Psoas muscle (tissue), 8 donors: ENCODE data around the gene ZBTB8OS. TPM values are rescaled to one million over a fixed set of nuclear protein-coding genes. Genes with fewer than 3 reads are reported as not detected.
A peak's percentile ranks its signal among the peaks of the same experiment; 100 is the strongest.
"Not testable (repeated sequence)": the region's sequence is repeated elsewhere in the genome, so short reads cannot be mapped to it uniquely, and the experiment has no call there.

Source experiments
- ATAC-seq, 4 donors: fragments of 200-7000 bp; cut with Tn5 transposase; one replicate each; pipeline ENCODE4 v1.9.1; 2020; ENCODE audit warnings: moderate library complexity in 3 of 4, mild to moderate bottlenecking in 2 of 4
- DNase-seq, 2 donors: peaks; one replicate each; pipeline ENCODE4 v3.0.0-alpha.2; 2020
- H3K27ac ChIP-seq: fragments of 200-600 bp; one replicate; pipeline ENCODE4 v1.8.0; 2022
- H3K27me3 ChIP-seq, 3 donors: fragments of 200-600 bp in 1 of 3; one replicate each; pipeline versions ENCODE4 v1.6.1 to v1.8.0; 2013 to 2022; ENCODE audit warnings: low read length in 2 of 3, mild to moderate bottlenecking in 2 of 3, moderate library complexity in 1 of 3; ENCODE audit not compliant: insufficient read depth in 3 of 3
- H3K36me3 ChIP-seq, 2 donors: fragments of 200-600 bp in 1 of 2; one replicate each; pipeline versions ENCODE4 v1.6.1 to v1.8.0; 2013 to 2022; ENCODE audit warnings: low read depth in 1 of 2, mild to moderate bottlenecking in 1 of 2, moderate library complexity in 1 of 2; ENCODE audit not compliant: insufficient read depth in 1 of 2
- H3K4me1 ChIP-seq: fragments of 200-600 bp; one replicate; pipeline ENCODE4 v1.8.0; 2022
- H3K4me3 ChIP-seq: fragments of 200-600 bp; one replicate; pipeline ENCODE4 v1.8.0; 2022; ENCODE audit warnings: mild to moderate bottlenecking
- H3K9me3 ChIP-seq: fragments of 200-600 bp; one replicate; pipeline ENCODE4 v1.8.0; 2022
- WGBS, 3 donors: extraction: QIAGEN DNeasy Blood & Tissue Kit; methylation state at CpG; one replicate each; pipeline versions ENCODE4 v1.1.6 to v1.1.7; 2013; 5-methylcytosine and 5-hydroxymethylcytosine counted together
- intact Hi-C, 2 donors: fragments of 100-400 bp; cut with DNase I; formaldehyde crosslinking; loops; one replicate each; pipeline versions ENCODE4 v1.11.0 to v1.14.2; 2022
- long read RNA-seq, 2 donors: library from polyadenylated mRNA; unstranded; transcript quantifications; one replicate each; pipeline ENCODE4 v2.0.0, GENCODE V29; 2021
- polyA plus RNA-seq, 3 donors: library from polyadenylated mRNA; stranded (reverse); fragments of 200-250 nt; gene quantifications; one replicate each; pipeline ENCODE4 v1.2.3, GENCODE V29; 2013
- total RNA-seq, 4 donors: library from RNA; stranded (reverse); fragmentation: NEBNext Ultra II Directional in 2 of 4; extraction: Animal tissue kit (Norgen Biotek cat#: 25700) in 2 of 4; gene quantifications; one replicate each; pipeline versions ENCODE4 v1.2.1 to v1.2.4, GENCODE V29; 2021 to 2023
- TF ChIP-seq, protein P1 (sequence below): fragments of 200-600 bp; IDR thresholded peaks from one replicate; pipeline ENCODE4 v1.8.0; 2022; ENCODE audit warnings: antibody characterized with exemption
- donor health status: healthy with polysubstance abuse.
- donor health status: DM: no; HTN: no; CAD: no; lungs with moderate emphysema.
- donor health status: Bipolar disorder and iron deficiency.
- donor health status: healthy.
- donor health status: DM: yes; HTN: yes; CAD: no.
- donor health status: DM: no; HTN: no; CAD: no.
- donor health status: DM: no; HTN: no; CAD: no.
- donor health status: DM: yes; HTN: yes; CAD: no.

ZBTB8OS gene
- 10 to 100 TPM; 25.3 to 38.5 (median 29.4) TPM for total RNA-seq
- polyA plus RNA-seq, result 10 to 100 TPM; 42.9 to 76.4 (median 47.6) TPM
- long read RNA-seq, donor 1, partial matches to known transcripts, result 1 of 12 reads
- long read RNA-seq, donor 1, other reads (novel, unspliced or antisense), result 6 of 12 reads
- long read RNA-seq, donor 2, transcript ZBTB8OS-208 (7 exons, 1,601 nt), result major isoform, 5 of 19 reads
- long read RNA-seq, donor 2, partial matches to known transcripts, result 1 of 19 reads
- long read RNA-seq, donor 2, other reads (novel, unspliced or antisense), result 11 of 19 reads

DNA sequence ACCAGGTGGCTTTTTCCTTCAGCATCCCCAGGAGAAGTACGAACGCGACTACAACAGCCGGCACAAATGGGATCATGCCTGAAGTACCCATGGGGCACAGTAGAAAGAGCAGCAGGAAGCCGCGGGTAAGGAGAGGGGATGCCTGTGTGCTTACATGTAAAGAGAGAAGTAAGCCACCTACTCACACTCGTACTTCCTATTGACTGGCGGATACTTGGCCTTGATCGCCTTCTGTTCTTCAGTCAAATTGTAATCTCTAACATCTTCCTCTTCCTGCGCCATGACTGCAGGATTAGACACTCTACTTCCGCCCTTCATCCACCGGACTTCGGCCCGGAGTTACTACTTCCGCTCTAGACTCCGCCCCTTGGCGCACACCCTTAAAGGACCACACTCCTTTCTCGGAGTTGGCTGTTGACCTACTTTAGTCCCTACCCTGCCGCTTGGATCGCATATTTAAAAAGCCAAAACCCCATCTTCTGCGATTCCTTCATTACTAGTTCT, at the start of gene ZBTB8OS:
TSS of gene ZBTB8OS (minus strand) at position 303 of the 504 bp plus-strand sequence. CDS start at position 282, 21 bp downstream.
- 0 to 2% (median 0%) methylated on average over 21 of the region's 21 CpGs for WGBS, 3 donors
- H3K27me3 ChIP-seq, result no peaks in the 10 kb centered on the region
- DNase-seq, result peak; percentile 91 to 96
- intact Hi-C loops, result loop anchor here in 1 of 2 donors (5.0 kb wide), 1 partner anchor 52 kb away; the partner anchor contains the start of gene SYNC
- H3K4me1 ChIP-seq, result peaks cover 43% of the 10 kb centered on the region
- peak within 1 kb of the TSS; percentile 99 for H3K27ac ChIP-seq
- H3K9me3 ChIP-seq, result no peaks in the 10 kb centered on the region
- H3K36me3 ChIP-seq, result peaks cover 0 to 44% of the 10 kb centered on the region in 2 donors
- TF ChIP-seq, protein P1, sequence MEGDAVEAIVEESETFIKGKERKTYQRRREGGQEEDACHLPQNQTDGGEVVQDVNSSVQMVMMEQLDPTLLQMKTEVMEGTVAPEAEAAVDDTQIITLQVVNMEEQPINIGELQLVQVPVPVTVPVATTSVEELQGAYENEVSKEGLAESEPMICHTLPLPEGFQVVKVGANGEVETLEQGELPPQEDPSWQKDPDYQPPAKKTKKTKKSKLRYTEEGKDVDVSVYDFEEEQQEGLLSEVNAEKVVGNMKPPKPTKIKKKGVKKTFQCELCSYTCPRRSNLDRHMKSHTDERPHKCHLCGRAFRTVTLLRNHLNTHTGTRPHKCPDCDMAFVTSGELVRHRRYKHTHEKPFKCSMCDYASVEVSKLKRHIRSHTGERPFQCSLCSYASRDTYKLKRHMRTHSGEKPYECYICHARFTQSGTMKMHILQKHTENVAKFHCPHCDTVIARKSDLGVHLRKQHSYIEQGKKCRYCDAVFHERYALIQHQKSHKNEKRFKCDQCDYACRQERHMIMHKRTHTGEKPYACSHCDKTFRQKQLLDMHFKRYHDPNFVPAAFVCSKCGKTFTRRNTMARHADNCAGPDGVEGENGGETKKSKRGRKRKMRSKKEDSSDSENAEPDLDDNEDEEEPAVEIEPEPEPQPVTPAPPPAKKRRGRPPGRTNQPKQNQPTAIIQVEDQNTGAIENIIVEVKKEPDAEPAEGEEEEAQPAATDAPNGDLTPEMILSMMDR, result no peak
- ATAC-seq, result peak; percentile 87 to 90 (median 88)
- H3K4me3 ChIP-seq, result peak within 1 kb of the TSS; percentile 84

DNA sequence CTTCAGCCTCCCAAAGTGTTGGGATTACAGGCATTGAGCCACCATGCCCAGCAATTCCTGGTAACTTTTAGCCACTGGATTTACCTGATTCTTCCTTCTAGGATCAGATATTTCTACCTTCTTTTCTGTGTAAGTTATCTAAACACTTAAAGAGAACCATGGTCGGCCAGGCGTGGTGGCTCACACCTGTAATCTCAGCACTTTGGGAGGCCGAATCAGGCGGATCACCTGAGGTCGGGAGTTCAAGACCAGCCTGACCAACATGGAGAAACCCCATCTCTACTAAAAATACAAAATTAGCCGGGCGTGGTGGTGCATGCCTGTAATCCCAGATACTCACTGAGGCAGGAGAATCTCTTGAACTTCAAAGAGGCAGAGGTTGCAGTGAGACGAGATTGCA, 46.6 kb upstream of the ZBTB8OS start:
- ATAC-seq, H3K27me3 ChIP-seq, H3K27ac ChIP-seq, DNase-seq, H3K4me3 ChIP-seq, intact Hi-C loops, H3K9me3 ChIP-seq: not testable (repeated sequence)
- WGBS, 3 donors, result 95 to 98% (median 97%) methylated on average over 8 of the region's 8 CpGs
- peaks cover 3 to 50% of the 10 kb centered on the region in 2 donors for H3K36me3 ChIP-seq
- peaks cover 49% of the 10 kb centered on the region for H3K4me1 ChIP-seq

GRCh38 chr1:32696041-32696440, 45.7 kb upstream of the ZBTB8OS start:
- H3K36me3 ChIP-seq, result peaks cover 3 to 51% of the 10 kb centered on the region in 2 donors
- 85 to 92% (median 87%) methylated on average over 9 of the region's 9 CpGs for WGBS, 3 donors
- DNase-seq (no peak), ATAC-seq (no peak)
- intact Hi-C loops, result no loop called here
- H3K27me3 ChIP-seq, result no peaks in the 10 kb centered on the region
- H3K4me1 ChIP-seq, result peaks cover 46% of the 10 kb centered on the region
- H3K27ac ChIP-seq, result peak overlapping the region; percentile 48
- TF ChIP-seq, protein P1, result no peak
- H3K9me3 ChIP-seq, result no peaks in the 10 kb centered on the region
- H3K4me3 ChIP-seq, result no peak overlapping the region

DNA sequence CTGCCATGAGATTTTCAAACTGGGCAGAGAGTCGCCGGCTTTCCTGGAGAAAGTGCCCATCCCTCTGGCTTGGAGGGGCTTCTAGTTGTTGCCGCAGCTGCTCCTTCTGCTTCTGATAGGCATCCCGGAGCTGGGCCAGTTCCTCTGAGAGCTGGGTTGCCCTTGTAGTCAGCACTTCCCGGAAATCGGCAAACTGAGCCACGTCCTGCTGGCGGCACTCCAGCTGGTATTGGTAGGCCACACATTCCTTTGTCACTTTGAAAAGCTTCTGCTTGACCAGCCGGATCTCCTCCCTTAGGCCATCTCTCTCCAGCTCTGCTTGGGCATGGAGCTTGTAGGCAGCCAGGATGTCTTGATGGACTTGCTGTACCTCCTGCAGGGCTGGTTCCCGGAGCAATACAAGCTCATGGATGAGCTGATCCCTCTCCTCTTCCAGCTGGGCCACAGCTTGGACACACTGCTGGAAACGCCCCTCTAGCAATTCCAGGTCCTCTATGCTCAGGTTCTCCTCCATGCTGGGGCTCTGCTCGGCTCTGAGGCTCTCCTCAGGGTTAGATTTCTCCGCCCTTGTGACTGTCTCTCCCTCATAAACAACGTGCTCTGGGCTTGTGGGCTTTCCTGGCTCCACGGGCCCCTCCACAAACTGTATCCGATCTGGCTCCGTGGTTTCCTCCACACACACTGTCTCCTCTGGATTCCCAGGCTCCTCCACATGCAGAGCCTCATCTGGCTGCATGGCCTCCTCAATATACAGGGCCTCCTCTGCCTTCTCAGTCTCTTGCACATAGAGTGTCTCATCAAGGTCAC, 45.0 kb upstream of the ZBTB8OS start:
- intact Hi-C loops, result no loop called here
- peaks cover 46% of the 10 kb centered on the region for H3K4me1 ChIP-seq

More for the DNA sequence above, 45.0 kb upstream of the ZBTB8OS start:
- TF ChIP-seq, protein P1, result no peak
- peak overlapping the region; percentile 23 for H3K4me3 ChIP-seq
- peak overlapping the region; percentile 48 for H3K27ac ChIP-seq
- H3K36me3 ChIP-seq, result peaks cover 3 to 58% of the 10 kb centered on the region in 2 donors
- 24 to 42% (median 25%) methylated on average over 17 of the region's 17 CpGs for WGBS, 3 donors
- H3K27me3 ChIP-seq, result no peaks in the 10 kb centered on the region
- ATAC-seq (peak; percentile 42 to 67 (median 52)), DNase-seq (peak; percentile 83 to 89)
- no peaks in the 10 kb centered on the region for H3K9me3 ChIP-seq
